ENCODE data around the gene FAM81A.
"Not testable (repeated sequence)": the region's sequence is repeated elsewhere in the genome, so short reads cannot be mapped to it uniquely, and the experiment has no call there.

FAM81A gene

GRCh38 chr15:59522988-59523461 lies 85.0 kb downstream of the FAM81A start:
- TF ChIP-seq, protein P1, sequence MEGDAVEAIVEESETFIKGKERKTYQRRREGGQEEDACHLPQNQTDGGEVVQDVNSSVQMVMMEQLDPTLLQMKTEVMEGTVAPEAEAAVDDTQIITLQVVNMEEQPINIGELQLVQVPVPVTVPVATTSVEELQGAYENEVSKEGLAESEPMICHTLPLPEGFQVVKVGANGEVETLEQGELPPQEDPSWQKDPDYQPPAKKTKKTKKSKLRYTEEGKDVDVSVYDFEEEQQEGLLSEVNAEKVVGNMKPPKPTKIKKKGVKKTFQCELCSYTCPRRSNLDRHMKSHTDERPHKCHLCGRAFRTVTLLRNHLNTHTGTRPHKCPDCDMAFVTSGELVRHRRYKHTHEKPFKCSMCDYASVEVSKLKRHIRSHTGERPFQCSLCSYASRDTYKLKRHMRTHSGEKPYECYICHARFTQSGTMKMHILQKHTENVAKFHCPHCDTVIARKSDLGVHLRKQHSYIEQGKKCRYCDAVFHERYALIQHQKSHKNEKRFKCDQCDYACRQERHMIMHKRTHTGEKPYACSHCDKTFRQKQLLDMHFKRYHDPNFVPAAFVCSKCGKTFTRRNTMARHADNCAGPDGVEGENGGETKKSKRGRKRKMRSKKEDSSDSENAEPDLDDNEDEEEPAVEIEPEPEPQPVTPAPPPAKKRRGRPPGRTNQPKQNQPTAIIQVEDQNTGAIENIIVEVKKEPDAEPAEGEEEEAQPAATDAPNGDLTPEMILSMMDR (IDR thresholded peaks at IDR 0.05; ENCODE audit: low read depth, low read length): no peak
- no peak overlapping the region for H3K4me3 ChIP-seq (ENCODE audit: low read depth, low read length)

GRCh38 chr15:59523702-59524101 lies 85.7 kb downstream of the FAM81A start:
- TF ChIP-seq, protein P1 (IDR thresholded peaks at IDR 0.05; ENCODE audit: low read depth, low read length): no peak
- H3K4me3 ChIP-seq (ENCODE audit: low read depth, low read length): no peak overlapping the region

- no peak overlapping the region for H3K4me3 ChIP-seq (ENCODE audit: low read depth, low read length)
- TF ChIP-seq, protein P1 (IDR thresholded peaks at IDR 0.05; ENCODE audit: low read depth, low read length): no peak
These were observed 86.3 kb downstream of the FAM81A start for GRCh38 chr15:59524331-59524731.

DNA sequence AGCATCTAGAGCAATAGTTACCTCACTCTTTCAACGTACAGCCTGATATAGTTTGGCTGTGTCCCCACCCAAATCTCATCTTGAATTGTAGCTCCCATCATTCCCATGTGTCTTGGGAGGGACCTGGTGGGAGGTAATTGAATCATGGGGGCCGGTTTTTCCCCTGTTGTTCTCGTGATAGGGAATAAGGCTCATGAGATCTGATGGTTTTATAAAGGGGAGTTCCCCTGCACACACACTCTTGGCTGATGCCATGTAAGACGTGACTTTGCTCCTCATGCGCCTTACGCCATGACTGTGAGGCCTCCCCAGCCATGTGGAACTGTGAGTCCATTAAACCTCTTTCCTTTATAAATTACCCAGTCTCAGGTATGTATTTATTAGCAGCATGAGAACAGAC lies 88.5 kb downstream of the FAM81A start:
- not testable (repeated sequence) for H3K4me3 ChIP-seq (ENCODE audit: low read depth, low read length)

DNA sequence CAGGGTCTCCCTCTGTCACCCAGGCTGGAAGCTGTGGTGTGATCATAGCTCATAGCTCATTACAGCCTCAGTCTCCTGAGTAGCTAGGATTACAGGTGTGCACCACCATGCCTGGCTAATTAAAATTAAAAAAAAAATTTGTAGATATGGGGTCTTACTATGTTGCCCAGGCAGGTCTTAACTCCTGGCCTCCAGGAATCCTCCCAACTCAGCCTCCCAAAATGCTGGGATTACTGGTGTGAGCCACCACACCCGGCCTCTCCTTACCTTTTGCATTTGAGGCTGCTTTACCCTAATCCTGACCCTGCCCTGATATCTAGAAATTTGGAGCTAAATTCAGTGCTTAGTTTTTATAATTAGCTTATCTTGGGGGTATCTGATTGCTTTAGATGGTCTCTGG lies 90.4 kb downstream of the FAM81A start:
- H3K4me3 ChIP-seq (ENCODE audit: low read depth, low read length): no peak overlapping the region
- TF ChIP-seq, protein P1 (IDR thresholded peaks at IDR 0.05; ENCODE audit: low read depth, low read length): no peak

- H3K4me3 ChIP-seq (ENCODE audit: low read depth, low read length): no peak overlapping the region
- TF ChIP-seq, protein P1 (IDR thresholded peaks at IDR 0.05; ENCODE audit: low read depth, low read length): peak; percentile 64
These were observed 91.0 kb downstream of the FAM81A start for GRCh38 chr15:59528961-59529402.

- TF ChIP-seq, protein P1 (IDR thresholded peaks at IDR 0.05; ENCODE audit: low read depth, low read length): no peak
- no peak overlapping the region for H3K4me3 ChIP-seq (ENCODE audit: low read depth, low read length)
These were observed 93.2 kb downstream of the FAM81A start for GRCh38 chr15:59531066-59531675.

Data from WI38 (cell line).